ENCODE data around the gene PRSS2. TPM values are rescaled to one million over a fixed set of nuclear protein-coding genes. Genes with fewer than 3 reads are reported as not detected.

PRSS2 gene
- total and polyA plus RNA-seq, 2 donors (not counting 3 experiments of a cell fraction or from before 2014, with no cell fraction given): 0.25 TPM; not detected in 1

GRCh38 chr7:142772673-142773072, 1.9 kb downstream of the PRSS2 start:
- Histone ChIP-seq H3K27ac (ENCODE audit: insufficient read depth, low read depth, low read length) (no peak overlapping the region), H3K79me2 (ENCODE audit: control insufficient read depth, insufficient read depth, low read length) (no peaks in the 10 kb centered on the region), H3K9ac (replicated peaks; ENCODE audit: extremely low read depth, insufficient read depth, low read length) (no peak overlapping the region), H3K27me3 (ENCODE audit: control insufficient read depth in 2 of 2, insufficient read depth in 2 of 2, low read length in 2 of 2) (peaks cover 9 to 28% of the 10 kb centered on the region in 2 experiments), H3K9me3 (replicated peaks; ENCODE audit: control insufficient read depth, insufficient read depth, low read length) (no peaks in the 10 kb centered on the region), H3K4me1 (ENCODE audit: control insufficient read depth, extremely low read depth, insufficient read depth, low read length) (peaks cover 13% of the 10 kb centered on the region), H4K20me1 (replicated peaks; ENCODE audit: control insufficient read depth, extremely low read depth, insufficient read depth, low read length) (no peaks in the 10 kb centered on the region), H3K4me2 (ENCODE audit: insufficient read depth, low read length) (no peak overlapping the region), H3K36me3 (ENCODE audit: control insufficient read depth in 2 of 2, extremely low read depth in 1 of 2, insufficient read depth in 2 of 2, low read length in 2 of 2) (no peaks in the 10 kb centered on the region), H3K4me3 (replicated peaks in 1 of 3; ENCODE audit: insufficient read depth in 1 of 3, low read depth in 1 of 3, low read length in 3 of 3) (no peak overlapping the region), H2AFZ (ENCODE audit: low read depth, low read length) (no peak overlapping the region), H3K9me1 (replicated peaks; ENCODE audit: control insufficient read depth, extremely low read depth, insufficient read depth, low read length) (no peaks in the 10 kb centered on the region)
- ChIA-PET CTCF (interaction anchor here (3.2 kb wide), 1 partner anchor 10 kb away, joined by 18 read pairs; no protein-coding TSS in a partner anchor), POLR2A (no interaction called here)
- intact Hi-C loops (cut with micrococcal nuclease): no loop called here
- TF ChIP-seq JUN (IDR thresholded peaks at IDR 0.05; ENCODE audit: borderline replicate concordance, insufficient read depth, insufficient read length, low read depth) (no peak), POLR2AphosphoS5 (IDR thresholded peaks at IDR 0.05; ENCODE audit: insufficient read depth, low read depth, low read length) (no peak), FOS (IDR thresholded peaks at IDR 0.05; ENCODE audit: borderline replicate concordance, insufficient read depth, low read length) (no peak)
- TF ChIP-seq, protein P1, sequence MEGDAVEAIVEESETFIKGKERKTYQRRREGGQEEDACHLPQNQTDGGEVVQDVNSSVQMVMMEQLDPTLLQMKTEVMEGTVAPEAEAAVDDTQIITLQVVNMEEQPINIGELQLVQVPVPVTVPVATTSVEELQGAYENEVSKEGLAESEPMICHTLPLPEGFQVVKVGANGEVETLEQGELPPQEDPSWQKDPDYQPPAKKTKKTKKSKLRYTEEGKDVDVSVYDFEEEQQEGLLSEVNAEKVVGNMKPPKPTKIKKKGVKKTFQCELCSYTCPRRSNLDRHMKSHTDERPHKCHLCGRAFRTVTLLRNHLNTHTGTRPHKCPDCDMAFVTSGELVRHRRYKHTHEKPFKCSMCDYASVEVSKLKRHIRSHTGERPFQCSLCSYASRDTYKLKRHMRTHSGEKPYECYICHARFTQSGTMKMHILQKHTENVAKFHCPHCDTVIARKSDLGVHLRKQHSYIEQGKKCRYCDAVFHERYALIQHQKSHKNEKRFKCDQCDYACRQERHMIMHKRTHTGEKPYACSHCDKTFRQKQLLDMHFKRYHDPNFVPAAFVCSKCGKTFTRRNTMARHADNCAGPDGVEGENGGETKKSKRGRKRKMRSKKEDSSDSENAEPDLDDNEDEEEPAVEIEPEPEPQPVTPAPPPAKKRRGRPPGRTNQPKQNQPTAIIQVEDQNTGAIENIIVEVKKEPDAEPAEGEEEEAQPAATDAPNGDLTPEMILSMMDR (IDR thresholded peaks at IDR 0.05; ENCODE audit: extremely low read depth in 1 of 2, insufficient read depth in 1 of 2, low read depth in 1 of 2, low read length in 2 of 2): no peak
- dilution Hi-C loops (cut with MboI; ENCODE audit: extremely low pct_ligation_motif_present, low sequenced_read_pairs): no loop called here
- no TSS peak for BruUV-seq (replicated peaks)
- DNase-seq (ENCODE audit: low read depth, low spot score): no peak
- no peak for FAIRE-seq

GRCh38 chr7:142773230-142773629, 2.5 kb downstream of the PRSS2 start:
- H3K79me2 ChIP-seq (ENCODE audit: control insufficient read depth, insufficient read depth, low read length): no peaks in the 10 kb centered on the region
- FAIRE-seq: no peak
- no peaks in the 10 kb centered on the region for H4K20me1 ChIP-seq (replicated peaks; ENCODE audit: control insufficient read depth, extremely low read depth, insufficient read depth, low read length)
- no peak overlapping the region for H2AFZ ChIP-seq (ENCODE audit: low read depth, low read length)
- no peak for TF ChIP-seq POLR2A (IDR thresholded peaks at IDR 0.05; ENCODE audit: low read depth, low read length)
- TF ChIP-seq FOS (IDR thresholded peaks at IDR 0.05; ENCODE audit: borderline replicate concordance, insufficient read depth, low read length): no peak
- TF ChIP-seq POLR2AphosphoS5 (IDR thresholded peaks at IDR 0.05; ENCODE audit: insufficient read depth, low read depth, low read length): no peak
- TF ChIP-seq JUN (IDR thresholded peaks at IDR 0.05; ENCODE audit: borderline replicate concordance, insufficient read depth, insufficient read length, low read depth): no peak
- TF ChIP-seq EZH2 (IDR thresholded peaks at IDR 0.05; ENCODE audit: borderline replicate concordance, low read depth, low read length, severe bottlenecking): no peak
- TF ChIP-seq MYC (IDR thresholded peaks at IDR 0.05; ENCODE audit: low read depth, low read length): no peak
- TF ChIP-seq GATA2 (IDR thresholded peaks at IDR 0.05; ENCODE audit: insufficient read depth, insufficient read length, low read depth, low read length): no peak
- TF ChIP-seq, protein P1 (IDR thresholded peaks at IDR 0.05; ENCODE audit: extremely low read depth in 1 of 2, insufficient read depth in 1 of 2, low read depth in 1 of 2, low read length in 2 of 2): no peak
- no peak for TF ChIP-seq MAX (IDR thresholded peaks at IDR 0.05; ENCODE audit: insufficient read depth, insufficient read length)
- intact Hi-C loops (cut with micrococcal nuclease) (no loop called here), dilution Hi-C loops (cut with MboI; ENCODE audit: extremely low pct_ligation_motif_present, low sequenced_read_pairs) (no loop called here)
- BruUV-seq (replicated peaks): no TSS peak
- no peaks in the 10 kb centered on the region for H3K9me1 ChIP-seq (replicated peaks; ENCODE audit: control insufficient read depth, extremely low read depth, insufficient read depth, low read length)
- no peak overlapping the region for H3K4me3 ChIP-seq (replicated peaks in 1 of 3; ENCODE audit: insufficient read depth in 1 of 3, low read depth in 1 of 3, low read length in 3 of 3)
- H3K9me3 ChIP-seq (replicated peaks; ENCODE audit: control insufficient read depth, insufficient read depth, low read length): no peaks in the 10 kb centered on the region
- ChIA-PET POLR2A (no interaction called here), CTCF (no interaction called here)
- no peak overlapping the region for H3K4me2 ChIP-seq (ENCODE audit: insufficient read depth, low read length)
- H3K27ac ChIP-seq (ENCODE audit: insufficient read depth, low read depth, low read length): no peak overlapping the region
- H3K4me1 ChIP-seq (ENCODE audit: control insufficient read depth, extremely low read depth, insufficient read depth, low read length): peaks cover 13% of the 10 kb centered on the region
- peaks cover 7 to 22% of the 10 kb centered on the region in 2 experiments for H3K27me3 ChIP-seq (ENCODE audit: control insufficient read depth in 2 of 2, insufficient read depth in 2 of 2, low read length in 2 of 2)
- no peaks in the 10 kb centered on the region for H3K36me3 ChIP-seq (ENCODE audit: control insufficient read depth in 2 of 2, extremely low read depth in 1 of 2, insufficient read depth in 2 of 2, low read length in 2 of 2)
- H3K9ac ChIP-seq (replicated peaks; ENCODE audit: extremely low read depth, insufficient read depth, low read length): no peak overlapping the region
- no peak for DNase-seq (ENCODE audit: low read depth, low spot score)
